Stimulated activated CD4-positive, alpha-beta T cell treated with anti-CD3 and anti-CD28 coated beads, Interleukin-12 subunit alpha, Interleukin-12 subunit beta, amount 100 ng/mL, for 4 hours (primary cell): ENCODE data around the gene KDM1A.

Source experiments
- DNase-seq: peaks from one replicate; pipeline ENCODE4 v3.0.0-alpha.2; 2020

KDM1A gene

GRCh38 chr1:23114424-23115079 is 95.3 kb downstream of the KDM1A start:
- DNase-seq = no peak

GRCh38 chr1:23116216-23116836 is 97.1 kb downstream of the KDM1A start:
- DNase-seq = no peak

- no peak for DNase-seq
Measured at GRCh38 chr1:23116921-23117699, 97.8 kb downstream of the KDM1A start.

- DNase-seq = no peak
Measured at GRCh38 chr1:23118407-23118806, 99.1 kb downstream of the KDM1A start.

- DNase-seq = no peak
Measured at GRCh38 chr1:23118957-23119792, 99.9 kb downstream of the KDM1A start.

GRCh38 chr1:23120383-23120782 is 101.1 kb downstream of the KDM1A start:
- no peak for DNase-seq

GRCh38 chr1:23122023-23122748 is 102.9 kb downstream of the KDM1A start:
- DNase-seq = no peak

GRCh38 chr1:23122796-23123195 is 103.5 kb downstream of the KDM1A start:
- no peak for DNase-seq

GRCh38 chr1:23123528-23123927 is 104.3 kb downstream of the KDM1A start:
- DNase-seq = no peak

- no peak for DNase-seq
Measured at GRCh38 chr1:23124259-23125026, 105.2 kb downstream of the KDM1A start.

- no peak for DNase-seq
Measured at GRCh38 chr1:23125489-23125888, 106.2 kb downstream of the KDM1A start.

GRCh38 chr1:23126200-23126599 is 106.9 kb downstream of the KDM1A start:
- DNase-seq = no peak

GRCh38 chr1:23126801-23127200 is 107.5 kb downstream of the KDM1A start:
- no peak for DNase-seq

- DNase-seq = no peak
Measured at GRCh38 chr1:23129846-23130245, 110.6 kb downstream of the KDM1A start.

- DNase-seq = no peak
Measured at GRCh38 chr1:23132033-23132432, 112.8 kb downstream of the KDM1A start.
